H7 (cell line): Measurements from ENCODE around the gene FGFBP3. TPM values are rescaled to one million over a fixed set of nuclear protein-coding genes. Genes with fewer than 3 reads are reported as not detected.

Experiments used
- total RNA-seq: library from RNA; depleted of rRNA; stranded (reverse); fragments of >200 nt; shearing (Covaris generic); gene quantifications from 2 replicates; pipeline ENCODE4 v1.2.3, GENCODE V29; 2014; rRNA removed

Gene FGFBP3
- total RNA-seq, 1 experiment from 2014 or later: 10.1 TPM

Other genes with a start within 250 kb of the FGFBP3 start
- 27.4 and 38.2 TPM in 2 replicates for gene TNKS2, start 111.1 kb downstream of the FGFBP3 start, total RNA-seq
- gene BTAF1, start 14.3 kb upstream of the FGFBP3 start, total RNA-seq: 23.8 and 46.5 TPM in 2 replicates